Astrocyte of the spinal cord (primary cell): ENCODE data around the gene MCTP1.

Experiments used
- DNase-seq: peaks from one replicate; pipeline ENCODE4 v3.0.0; 2011; ENCODE audit warnings: low read depth, low spot score
- H3K4me3 ChIP-seq: 2 replicates; pipeline ENCODE4 v1.5.1; 2011; ENCODE audit warnings: low read depth, mild to moderate bottlenecking, low read length, moderate library complexity
- in situ Hi-C: cut with HindIII; loops from 2 replicates; pipeline ENCODE4 v1.10.0; 2017; ENCODE audit warnings: low sequenced_read_pairs
- TF ChIP-seq, protein P1 (sequence below): IDR thresholded peaks from 2 replicates; pipeline ENCODE4 v1.5.1; 2012; ENCODE audit warnings: low read depth, mild to moderate bottlenecking, low read length, inconsistent platforms

MCTP1 gene

GRCh38 chr5:95066048-95066447 lies 218.8 kb downstream of the MCTP1 start:
- H3K4me3 ChIP-seq = no peak overlapping the region
- in situ Hi-C loops = no loop called here
- TF ChIP-seq, protein P1, sequence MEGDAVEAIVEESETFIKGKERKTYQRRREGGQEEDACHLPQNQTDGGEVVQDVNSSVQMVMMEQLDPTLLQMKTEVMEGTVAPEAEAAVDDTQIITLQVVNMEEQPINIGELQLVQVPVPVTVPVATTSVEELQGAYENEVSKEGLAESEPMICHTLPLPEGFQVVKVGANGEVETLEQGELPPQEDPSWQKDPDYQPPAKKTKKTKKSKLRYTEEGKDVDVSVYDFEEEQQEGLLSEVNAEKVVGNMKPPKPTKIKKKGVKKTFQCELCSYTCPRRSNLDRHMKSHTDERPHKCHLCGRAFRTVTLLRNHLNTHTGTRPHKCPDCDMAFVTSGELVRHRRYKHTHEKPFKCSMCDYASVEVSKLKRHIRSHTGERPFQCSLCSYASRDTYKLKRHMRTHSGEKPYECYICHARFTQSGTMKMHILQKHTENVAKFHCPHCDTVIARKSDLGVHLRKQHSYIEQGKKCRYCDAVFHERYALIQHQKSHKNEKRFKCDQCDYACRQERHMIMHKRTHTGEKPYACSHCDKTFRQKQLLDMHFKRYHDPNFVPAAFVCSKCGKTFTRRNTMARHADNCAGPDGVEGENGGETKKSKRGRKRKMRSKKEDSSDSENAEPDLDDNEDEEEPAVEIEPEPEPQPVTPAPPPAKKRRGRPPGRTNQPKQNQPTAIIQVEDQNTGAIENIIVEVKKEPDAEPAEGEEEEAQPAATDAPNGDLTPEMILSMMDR = no peak
- DNase-seq = no peak

GRCh38 chr5:95063492-95063891 lies 221.4 kb downstream of the MCTP1 start:
- DNase-seq = no peak
- in situ Hi-C loops = no loop called here
- TF ChIP-seq, protein P1 = no peak

DNA sequence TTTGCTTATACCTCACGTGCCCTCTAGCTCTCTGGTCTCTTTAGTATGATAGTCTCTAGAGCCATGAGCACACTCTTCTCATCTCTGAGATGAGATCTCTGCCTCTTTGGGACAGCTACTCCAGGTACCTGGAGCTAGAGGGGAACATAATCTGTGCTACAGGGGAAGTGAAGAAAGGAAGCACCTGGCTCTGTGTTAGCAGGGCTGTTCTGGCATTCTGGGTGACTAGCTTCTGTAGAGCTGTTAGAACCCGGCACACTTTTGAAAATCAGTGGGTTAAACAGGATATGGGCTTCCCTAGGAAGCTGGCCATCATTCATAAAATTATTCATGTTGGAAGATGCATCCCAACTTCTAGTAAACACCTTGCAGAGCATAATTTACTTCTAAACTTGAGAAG lies 224.8 kb downstream of the MCTP1 start:
- no peak overlapping the region for H3K4me3 ChIP-seq
- in situ Hi-C loops = no loop called here
- DNase-seq = no peak
- TF ChIP-seq, protein P1 = no peak

More at GRCh38 chr5:95063492-95063891, 221.4 kb downstream of the MCTP1 start:
- H3K4me3 ChIP-seq = no peak overlapping the region

- TF ChIP-seq, protein P1 = no peak
- in situ Hi-C loops = no loop called here
- H3K4me3 ChIP-seq = no peak overlapping the region
- DNase-seq = no peak
Observed at GRCh38 chr5:95059636-95060035, 225.3 kb downstream of the MCTP1 start.

DNA sequence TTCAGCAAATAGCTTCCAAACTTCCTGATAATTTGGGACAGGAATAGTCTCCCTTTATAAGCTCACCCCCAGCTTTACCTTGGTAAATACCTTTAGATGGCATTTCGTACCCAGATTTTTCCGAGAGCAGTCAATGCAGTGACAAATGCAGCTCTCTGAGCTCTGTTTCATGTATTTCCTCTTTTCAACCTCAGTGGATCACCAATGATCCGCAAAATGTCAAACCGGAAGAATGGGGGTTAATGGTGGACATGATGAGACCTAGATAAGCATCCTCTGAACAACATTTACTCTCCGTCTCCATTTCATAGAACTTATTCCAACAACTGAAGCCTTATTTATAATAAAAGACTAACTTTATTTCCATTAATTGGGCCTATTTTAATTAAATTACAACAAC lies 227.3 kb downstream of the MCTP1 start:
- H3K4me3 ChIP-seq = no peak overlapping the region
- in situ Hi-C loops = no loop called here
- DNase-seq = no peak
- TF ChIP-seq, protein P1 = no peak

DNA sequence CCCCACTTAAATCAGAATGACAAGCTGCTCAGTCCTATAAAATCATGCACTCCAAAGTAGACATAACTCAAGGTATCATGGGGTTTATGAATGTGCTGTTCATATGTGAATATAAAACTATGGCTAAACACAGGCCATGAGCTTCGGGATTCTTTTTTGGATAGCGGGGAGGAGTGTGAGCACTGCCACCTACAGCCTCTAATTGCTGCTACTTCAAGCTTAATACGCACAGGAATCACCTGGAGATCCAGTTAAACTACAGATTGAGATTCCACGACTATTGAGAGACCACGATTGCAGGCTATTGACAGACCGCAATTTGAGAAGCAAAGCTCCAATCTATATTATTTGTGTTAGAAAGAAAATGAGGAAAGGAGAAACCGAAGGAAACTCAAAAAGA lies 231.6 kb downstream of the MCTP1 start:
- no peak overlapping the region for H3K4me3 ChIP-seq
- TF ChIP-seq, protein P1 = no peak
- no peak for DNase-seq
- in situ Hi-C loops = no loop called here

- TF ChIP-seq, protein P1 = no peak
- no peak overlapping the region for H3K4me3 ChIP-seq
- in situ Hi-C loops = no loop called here
- DNase-seq = no peak
Observed at GRCh38 chr5:95050708-95051107, 234.2 kb downstream of the MCTP1 start.
